OCI-LY7 (cell line): ENCODE measurements around the gene RAPGEF6.

ENCODE experiments used
- CTCF ChIP-seq: fragments of 200-600 bp; sonication (generic); conservative IDR thresholded peaks from 2 replicates; pipeline ENCODE4 v1.5.1; 2014; ENCODE audit warnings: mild to moderate bottlenecking, antibody characterized with exemption, low read length, moderate library complexity, mixed read lengths
- EZH2phosphoT487 ChIP-seq: fragments of 200-600 bp; sonication (generic); IDR thresholded peaks from 2 replicates; pipeline ENCODE4 v1.6.1; 2018; ENCODE audit warnings: low read depth, borderline replicate concordance, mild to moderate bottlenecking, mixed run types, antibody characterized with exemption, low read length, moderate library complexity, mixed read lengths

GRCh38 chr5:131523500-131524185 is 111.4 kb downstream of the RAPGEF6 start:
- TF ChIP-seq CTCF (no peak), EZH2phosphoT487 (no peak)
